NB4 (cell line): ENCODE measurements around the gene CCNI2.

ENCODE experiments used
- CTCF ChIP-seq: IDR thresholded peaks from one replicate; pipeline ENCODE4 v1.5.1; 2012; ENCODE audit warnings: low read depth, low read length
- MAX ChIP-seq: IDR thresholded peaks from 2 replicates; pipeline ENCODE4 v1.6.1; 2011; ENCODE audit warnings: low read depth, low read length
- MYC ChIP-seq: IDR thresholded peaks from 2 replicates; pipeline ENCODE4 v1.6.1; 2011; ENCODE audit warnings: low read depth, low read length
- POLR2A ChIP-seq: IDR thresholded peaks from 2 replicates; pipeline ENCODE4 v1.6.1; 2011; ENCODE audit warnings: mild to moderate bottlenecking; ENCODE audit not compliant: insufficient read length; ENCODE audit errors: extremely low read depth

- no peak for TF ChIP-seq CTCF
- TF ChIP-seq POLR2A, result no peak
- TF ChIP-seq MYC, result no peak
- no peak for TF ChIP-seq MAX
These were observed 43.8 kb downstream of the CCNI2 start for GRCh38 chr5:132791026-132791425.
